ENCODE data around the gene PTPRG. TPM values are rescaled to one million over a fixed set of nuclear protein-coding genes. Genes with fewer than 3 reads are reported as not detected.

PTPRG gene
- total RNA-seq, 3 donors from 2014 or later (not counting 1 experiment from before 2014, with no cell fraction given), result 1.0 to 2.9 (median 2.5) TPM

DNA sequence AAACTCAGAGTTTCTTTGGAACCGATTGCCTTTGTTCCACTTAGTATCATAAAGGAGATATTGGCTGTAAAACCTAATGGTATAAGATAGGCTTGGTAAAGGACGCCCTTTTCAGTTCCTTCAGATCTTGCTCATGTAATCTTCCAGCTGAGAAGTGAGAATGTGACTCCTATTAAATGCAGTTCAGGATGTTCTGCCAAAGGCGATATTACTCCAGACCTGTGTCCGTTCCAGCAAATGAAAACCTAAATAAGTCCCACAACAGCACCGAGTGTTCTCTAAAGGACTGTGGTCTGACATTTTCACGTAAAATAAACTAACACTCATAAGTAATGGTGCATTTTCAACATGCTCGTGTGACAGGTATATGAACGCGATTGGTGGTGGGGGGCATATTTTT is 535.8 kb downstream of the PTPRG start:
- no peaks in the 10 kb centered on the region for H3K4me1 Mint-ChIP-seq
- no peak overlapping the region for H3K4me3 Mint-ChIP-seq
- H3K36me3 ChIP-seq (ENCODE audit: control insufficient read depth, insufficient read depth, low read length), result no peaks in the 10 kb centered on the region
- H3K27me3 Mint-ChIP-seq (ENCODE audit: low read depth in 2 of 2), result no peaks in the 10 kb centered on the region
- no peaks in the 10 kb centered on the region for H3K9me3 ChIP-seq (ENCODE audit: control insufficient read depth, insufficient read depth, low read length)
- H3K36me3 Mint-ChIP-seq, result no peaks in the 10 kb centered on the region
- DNase-seq, result no peak
- H3K9me3 Mint-ChIP-seq, result peaks cover 0 to 2% of the 10 kb centered on the region in 2 donors
- H3K27ac Mint-ChIP-seq, result no peak overlapping the region
- TF ChIP-seq CTCF (IDR thresholded peaks at IDR 0.05), result no peak
- 88% methylated on average over 5 of the region's 9 CpGs for WGBS (ENCODE audit: insufficient coverage)
- H3K27me3 ChIP-seq (ENCODE audit: control insufficient read depth, insufficient read depth, low read length), result no peaks in the 10 kb centered on the region
- no peak overlapping the region for H3K4me3 ChIP-seq (ENCODE audit: low read length)
- no peaks in the 10 kb centered on the region for H3K4me1 ChIP-seq (ENCODE audit: control insufficient read depth, insufficient read depth, low read length)
- H3K27ac ChIP-seq (ENCODE audit: low read length), result no peak overlapping the region
- intact Hi-C loops (cut with micrococcal nuclease), result no loop called here
- no peak for ATAC-seq

- 93% methylated on average over 3 of the region's 4 CpGs for WGBS (ENCODE audit: insufficient coverage)
- intact Hi-C loops (cut with micrococcal nuclease), result no loop called here
Measured at GRCh38 chr3:62098646-62099365, 537.4 kb downstream of the PTPRG start.

DNA sequence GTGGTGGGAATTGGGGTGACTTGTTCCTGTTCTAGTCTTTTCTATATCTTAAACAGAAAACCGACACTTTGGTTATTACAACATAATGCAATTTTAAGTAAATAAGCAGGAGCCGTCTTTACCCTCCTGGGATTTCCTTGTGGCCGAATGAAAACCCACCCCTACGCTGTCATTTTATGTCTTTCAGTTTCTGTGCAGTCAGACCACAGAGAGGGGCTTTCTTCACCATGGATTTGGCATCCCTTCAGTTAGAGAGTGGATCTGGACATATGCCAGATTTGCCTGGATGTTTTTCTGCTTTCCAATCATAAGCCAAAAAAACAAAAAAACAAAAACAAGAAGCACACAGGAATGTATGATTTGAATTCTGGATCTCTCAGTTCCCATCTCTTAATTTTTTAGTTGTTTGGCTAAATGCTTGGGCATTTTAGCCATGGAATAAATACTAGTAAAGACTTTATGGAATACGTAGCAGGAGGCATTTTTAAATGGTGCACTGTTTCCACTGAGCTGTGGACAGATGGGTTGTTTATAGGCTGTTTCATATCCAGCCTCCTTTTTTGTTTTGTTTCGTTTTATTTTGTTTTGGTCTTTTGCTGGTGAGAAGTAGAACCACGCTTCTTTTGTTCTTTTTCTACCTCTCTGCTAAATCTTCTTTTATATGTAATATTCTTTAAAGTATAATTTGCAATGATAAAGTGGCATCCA is 539.1 kb downstream of the PTPRG start:
- 90% methylated on average over 4 of the region's 7 CpGs for WGBS (ENCODE audit: insufficient coverage)
- H3K36me3 ChIP-seq (ENCODE audit: control insufficient read depth, insufficient read depth, low read length), result no peaks in the 10 kb centered on the region
- no peak for TF ChIP-seq CTCF (IDR thresholded peaks at IDR 0.05)
- DNase-seq (no peak), ATAC-seq (no peak)
- H3K4me3 ChIP-seq (ENCODE audit: low read length), result no peak overlapping the region
- H3K9me3 ChIP-seq (ENCODE audit: control insufficient read depth, insufficient read depth, low read length), result no peaks in the 10 kb centered on the region
- Mint-ChIP-seq H3K27ac (no peak overlapping the region), H3K4me1 (no peaks in the 10 kb centered on the region), H3K27me3 (ENCODE audit: low read depth in 2 of 2) (no peaks in the 10 kb centered on the region), H3K36me3 (no peaks in the 10 kb centered on the region), H3K4me3 (no peak overlapping the region), H3K9me3 (peaks cover 0 to 2% of the 10 kb centered on the region in 2 donors)
- H3K4me1 ChIP-seq (ENCODE audit: control insufficient read depth, insufficient read depth, low read length), result no peaks in the 10 kb centered on the region
- no peaks in the 10 kb centered on the region for H3K27me3 ChIP-seq (ENCODE audit: control insufficient read depth, insufficient read depth, low read length)
- intact Hi-C loops (cut with micrococcal nuclease), result no loop called here
- H3K27ac ChIP-seq (ENCODE audit: low read length), result no peak overlapping the region

More at GRCh38 chr3:62098646-62099365, 537.4 kb downstream of the PTPRG start:
- Mint-ChIP-seq H3K36me3 (no peaks in the 10 kb centered on the region), H3K27me3 (ENCODE audit: low read depth in 2 of 2) (no peaks in the 10 kb centered on the region), H3K27ac (no peak overlapping the region), H3K4me1 (no peaks in the 10 kb centered on the region), H3K9me3 (peaks cover 0 to 2% of the 10 kb centered on the region in 2 donors), H3K4me3 (no peak overlapping the region)
- no peak for TF ChIP-seq CTCF (IDR thresholded peaks at IDR 0.05)
- no peak overlapping the region for H3K4me3 ChIP-seq (ENCODE audit: low read length)
- DNase-seq, result no peak
- no peaks in the 10 kb centered on the region for H3K9me3 ChIP-seq (ENCODE audit: control insufficient read depth, insufficient read depth, low read length)
- no peaks in the 10 kb centered on the region for H3K36me3 ChIP-seq (ENCODE audit: control insufficient read depth, insufficient read depth, low read length)
- ATAC-seq, result no peak
- no peaks in the 10 kb centered on the region for H3K27me3 ChIP-seq (ENCODE audit: control insufficient read depth, insufficient read depth, low read length)
- H3K27ac ChIP-seq (ENCODE audit: low read length), result no peak overlapping the region
- H3K4me1 ChIP-seq (ENCODE audit: control insufficient read depth, insufficient read depth, low read length), result no peaks in the 10 kb centered on the region

Measured in natural killer cell (primary cell).